ENCODE results near the gene STK10.

DNA sequence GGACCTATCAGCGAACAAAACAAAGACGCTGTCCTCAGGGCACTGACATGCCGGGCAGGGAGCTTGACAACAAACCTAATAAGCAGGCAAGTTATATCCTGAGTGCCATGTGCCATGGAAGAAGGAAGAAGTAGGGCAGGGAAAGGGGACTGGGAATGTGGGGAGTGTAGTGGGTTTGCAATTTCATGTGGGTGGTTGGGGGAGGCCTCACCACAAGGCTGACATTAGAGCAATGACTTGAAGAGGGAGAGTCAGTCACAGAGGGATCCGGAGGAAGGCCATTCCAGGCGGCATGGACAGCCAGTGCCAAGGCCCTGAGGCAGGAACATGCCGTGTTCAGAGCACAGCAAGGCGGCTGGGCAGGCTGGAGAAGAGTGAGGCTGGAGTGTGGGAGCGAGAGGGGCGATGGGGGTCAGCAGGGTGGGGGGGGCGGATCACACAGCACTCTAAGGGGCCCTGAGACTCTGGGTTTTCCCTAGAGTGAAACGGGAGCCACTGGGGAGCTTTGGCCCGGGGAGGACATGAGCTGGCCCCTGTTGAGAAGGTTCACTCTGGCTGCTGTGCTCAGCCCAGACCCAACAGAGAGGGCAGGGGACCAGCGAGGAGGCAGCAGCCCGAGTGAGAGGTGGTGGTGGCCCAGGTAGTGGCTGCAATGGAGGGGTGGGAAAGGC is 86.3 kb downstream of the STK10 start:
- TF ChIP-seq POLR2A (IDR thresholded peaks at IDR 0.05) (no peak), POLR2AphosphoS5 (IDR thresholded peaks at IDR 0.05) (no peak), EP300 (IDR thresholded peaks at IDR 0.05) (no peak)
- TF ChIP-seq, protein P1, sequence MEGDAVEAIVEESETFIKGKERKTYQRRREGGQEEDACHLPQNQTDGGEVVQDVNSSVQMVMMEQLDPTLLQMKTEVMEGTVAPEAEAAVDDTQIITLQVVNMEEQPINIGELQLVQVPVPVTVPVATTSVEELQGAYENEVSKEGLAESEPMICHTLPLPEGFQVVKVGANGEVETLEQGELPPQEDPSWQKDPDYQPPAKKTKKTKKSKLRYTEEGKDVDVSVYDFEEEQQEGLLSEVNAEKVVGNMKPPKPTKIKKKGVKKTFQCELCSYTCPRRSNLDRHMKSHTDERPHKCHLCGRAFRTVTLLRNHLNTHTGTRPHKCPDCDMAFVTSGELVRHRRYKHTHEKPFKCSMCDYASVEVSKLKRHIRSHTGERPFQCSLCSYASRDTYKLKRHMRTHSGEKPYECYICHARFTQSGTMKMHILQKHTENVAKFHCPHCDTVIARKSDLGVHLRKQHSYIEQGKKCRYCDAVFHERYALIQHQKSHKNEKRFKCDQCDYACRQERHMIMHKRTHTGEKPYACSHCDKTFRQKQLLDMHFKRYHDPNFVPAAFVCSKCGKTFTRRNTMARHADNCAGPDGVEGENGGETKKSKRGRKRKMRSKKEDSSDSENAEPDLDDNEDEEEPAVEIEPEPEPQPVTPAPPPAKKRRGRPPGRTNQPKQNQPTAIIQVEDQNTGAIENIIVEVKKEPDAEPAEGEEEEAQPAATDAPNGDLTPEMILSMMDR (IDR thresholded peaks at IDR 0.05) = no peak
